Lung (tissue), 12 donors: Measurements from ENCODE around the gene ZNRD2. TPM values are rescaled to one million over a fixed set of nuclear protein-coding genes. Genes with fewer than 3 reads are reported as not detected.
A peak's percentile ranks its signal among the peaks of the same experiment; 100 is the strongest.

ENCODE experiments used
- ATAC-seq: fragments of 200-7000 bp; cut with Tn5 transposase; one replicate; pipeline ENCODE4 v1.9.1; 2020; ENCODE audit warnings: moderate number of reproducible peaks; ENCODE audit not compliant: insufficient read depth, low FRiP score
- DNase-seq, 3 donors: peaks; one replicate each; pipeline ENCODE4 v3.0.0-alpha.2; 2013 to 2017
- H3K27ac ChIP-seq, 2 donors: one replicate each; pipeline ENCODE4 v1.5.1; 2013; ENCODE audit warnings: mild to moderate bottlenecking in 2 of 2, moderate library complexity in 2 of 2, control low read depth in 1 of 2, inconsistent platforms in 1 of 2, low read depth in 1 of 2, low read length in 1 of 2
- H3K27me3 ChIP-seq, 3 donors: one replicate each; pipeline ENCODE4 v1.5.1; 2013; ENCODE audit warnings: low read length in 2 of 3; ENCODE audit not compliant: control insufficient read depth in 3 of 3, insufficient read depth in 3 of 3
- H3K36me3 ChIP-seq, 4 donors: one replicate each; pipeline ENCODE4 v1.5.1; 2013; ENCODE audit warnings: low read length in 4 of 4, mild to moderate bottlenecking in 1 of 4, moderate library complexity in 1 of 4; ENCODE audit not compliant: control insufficient read depth in 4 of 4, insufficient read depth in 4 of 4
- H3K4me1 ChIP-seq, 5 donors: one replicate each; pipeline ENCODE4 v1.5.1; 2013; ENCODE audit warnings: low read length in 5 of 5, mild to moderate bottlenecking in 2 of 5, moderate library complexity in 1 of 5; ENCODE audit not compliant: control insufficient read depth in 5 of 5, insufficient read depth in 5 of 5
- H3K4me3 ChIP-seq: one replicate; pipeline ENCODE4 v1.5.1; 2013; ENCODE audit warnings: mild to moderate bottlenecking, control low read depth, moderate library complexity
- H3K9ac ChIP-seq, 2 donors: one replicate each; pipeline ENCODE4 v1.5.1; 2013; ENCODE audit warnings: low read length in 2 of 2, control low read depth in 1 of 2; ENCODE audit not compliant: insufficient read depth in 1 of 2
- H3K9me3 ChIP-seq, 4 donors: one replicate each; pipeline ENCODE4 v1.5.1; 2013; ENCODE audit warnings: low read length in 3 of 4, mild to moderate bottlenecking in 1 of 4, moderate library complexity in 1 of 4; ENCODE audit not compliant: control insufficient read depth in 4 of 4, insufficient read depth in 3 of 4
- WGBS, 2 donors: extraction: QIAGEN DNeasy Blood & Tissue Kit; methylation state at CpG; one replicate each; pipeline ENCODE4 v1.1.7; 2013; 5-methylcytosine and 5-hydroxymethylcytosine counted together
- polyA plus RNA-seq, 2 donors: library from polyadenylated mRNA; stranded (reverse); fragments of 200-250 nt; gene quantifications; one replicate each; pipeline ENCODE4 v1.2.1, GENCODE V29; 2013
- total RNA-seq, 2 donors: library from RNA; depleted of rRNA in 1 of 2; stranded (reverse); fragments of >200 nt in 1 of 2; gene quantifications; one replicate each; pipeline ENCODE4 v1.2.1, GENCODE V29; 2014 to 2021
- TF ChIP-seq, protein P1 (sequence below): IDR thresholded peaks from 2 replicates; pipeline ENCODE4 v1.5.1; 2012; ENCODE audit warnings: mild to moderate bottlenecking; ENCODE audit errors: control extremely low read depth, extremely low read depth
- donor health status: control.
- donor health status: control.
- donor health status: Bipolar disorder and iron deficiency.
- donor health status: healthy.
- donor health status: DM: yes; HTN: yes; CAD: no.

ZNRD2 gene
- total and polyA plus RNA-seq, 4 donors: 22.0 to 81.5 (median 50.8) TPM

DNA sequence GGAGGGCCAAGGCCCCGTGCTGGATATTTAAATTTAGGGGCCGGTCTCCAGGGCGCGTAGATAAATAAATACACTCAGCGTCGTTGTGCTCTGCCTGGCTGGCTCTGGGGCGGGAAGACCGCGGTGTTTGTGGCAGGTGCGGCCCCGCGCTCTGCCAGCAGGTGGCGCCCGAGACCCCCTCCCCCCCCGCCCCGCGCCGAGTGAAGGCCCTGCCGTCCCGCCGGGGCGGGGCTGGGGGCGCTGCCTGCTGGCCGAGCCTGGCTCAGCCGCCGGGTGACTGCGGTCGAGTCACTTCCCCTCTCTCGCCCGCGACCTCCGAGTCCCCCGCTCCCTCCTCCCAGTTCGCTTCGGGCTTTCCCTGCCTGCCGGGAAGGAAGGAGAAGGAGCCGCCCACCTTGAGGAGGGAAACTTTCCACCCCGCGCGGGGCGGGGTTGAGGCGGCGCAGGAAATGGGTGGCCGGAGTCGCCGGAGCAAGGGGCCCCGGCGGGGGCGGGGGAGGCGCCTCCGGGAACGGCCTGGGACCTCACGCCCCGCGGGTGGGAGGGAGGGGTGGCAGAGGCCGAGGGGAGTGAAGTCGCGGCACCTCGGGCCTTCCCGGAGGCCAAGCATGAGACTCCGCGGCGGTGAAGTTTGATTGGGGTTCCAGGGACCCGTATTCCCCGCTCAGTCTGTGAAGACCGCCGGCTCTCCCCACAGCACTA is 4.0 kb downstream of the ZNRD2 start:
- ATAC-seq (peak; percentile 60), DNase-seq (peak; percentile 80 to 92 (median 92))
- Histone ChIP-seq H3K4me3 (peak overlapping the region; percentile 40), H3K36me3 (peaks cover 0 to 10% (median 3%) of the 10 kb centered on the region in 4 donors), H3K9ac (no peak overlapping the region), H3K9me3 (no peaks in the 10 kb centered on the region), H3K4me1 (peaks cover 5 to 60% (median 28%) of the 10 kb centered on the region in 5 donors), H3K27ac (peak overlapping the region; percentile 58 to 95), H3K27me3 (no peaks in the 10 kb centered on the region)
- TF ChIP-seq, protein P1, sequence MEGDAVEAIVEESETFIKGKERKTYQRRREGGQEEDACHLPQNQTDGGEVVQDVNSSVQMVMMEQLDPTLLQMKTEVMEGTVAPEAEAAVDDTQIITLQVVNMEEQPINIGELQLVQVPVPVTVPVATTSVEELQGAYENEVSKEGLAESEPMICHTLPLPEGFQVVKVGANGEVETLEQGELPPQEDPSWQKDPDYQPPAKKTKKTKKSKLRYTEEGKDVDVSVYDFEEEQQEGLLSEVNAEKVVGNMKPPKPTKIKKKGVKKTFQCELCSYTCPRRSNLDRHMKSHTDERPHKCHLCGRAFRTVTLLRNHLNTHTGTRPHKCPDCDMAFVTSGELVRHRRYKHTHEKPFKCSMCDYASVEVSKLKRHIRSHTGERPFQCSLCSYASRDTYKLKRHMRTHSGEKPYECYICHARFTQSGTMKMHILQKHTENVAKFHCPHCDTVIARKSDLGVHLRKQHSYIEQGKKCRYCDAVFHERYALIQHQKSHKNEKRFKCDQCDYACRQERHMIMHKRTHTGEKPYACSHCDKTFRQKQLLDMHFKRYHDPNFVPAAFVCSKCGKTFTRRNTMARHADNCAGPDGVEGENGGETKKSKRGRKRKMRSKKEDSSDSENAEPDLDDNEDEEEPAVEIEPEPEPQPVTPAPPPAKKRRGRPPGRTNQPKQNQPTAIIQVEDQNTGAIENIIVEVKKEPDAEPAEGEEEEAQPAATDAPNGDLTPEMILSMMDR: peak; percentile 62
- 0 to 1% methylated on average over 47 to 66 of the region's 67 CpGs for WGBS, 2 donors

DNA sequence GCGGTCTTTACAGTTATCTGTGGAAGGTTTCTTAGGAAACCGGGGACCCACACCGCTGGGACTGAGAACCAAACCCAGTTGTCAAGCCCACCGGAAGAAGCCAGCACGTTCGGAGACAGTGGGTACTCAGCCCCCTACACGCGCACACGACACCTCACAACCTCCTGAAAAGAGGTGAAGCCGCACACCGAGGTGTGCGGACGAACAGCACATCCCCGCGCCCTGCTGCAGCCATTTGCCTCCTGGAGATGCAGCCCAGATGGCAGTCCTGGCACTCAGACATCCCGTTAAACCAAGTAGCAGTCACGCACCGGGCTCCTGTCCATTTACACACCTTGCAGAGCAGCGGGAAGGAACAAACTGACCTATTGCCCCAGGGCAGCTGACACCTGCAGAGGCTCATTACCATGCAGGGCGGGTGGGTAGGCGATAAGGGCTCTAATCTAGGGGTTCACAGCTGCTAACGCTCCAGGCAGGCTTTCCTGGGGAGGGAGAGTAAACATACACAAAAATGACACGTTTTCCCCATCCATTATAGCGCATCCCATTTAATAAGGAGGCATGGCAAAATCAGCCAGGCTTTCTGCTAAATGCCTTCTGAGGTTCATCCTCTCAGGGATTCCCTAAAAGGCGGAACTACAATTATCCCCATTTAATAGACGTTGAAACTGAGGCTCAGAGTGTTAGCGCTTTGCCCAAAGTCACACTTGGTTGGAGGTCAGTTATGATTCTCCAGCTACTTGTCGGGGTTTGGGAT is 4.7 kb downstream of the ZNRD2 start:
- H3K27me3 ChIP-seq: no peaks in the 10 kb centered on the region
- H3K4me3 ChIP-seq: peak overlapping the region; percentile 42
- peaks cover 0 to 13% (median 6%) of the 10 kb centered on the region in 4 donors for H3K36me3 ChIP-seq
- DNase-seq (no peak), ATAC-seq (no peak)
- H3K27ac ChIP-seq: peak overlapping the region; percentile 58 to 92
- H3K9ac ChIP-seq: no peak overlapping the region
- TF ChIP-seq, protein P1: no peak
- H3K9me3 ChIP-seq: peaks cover 0 to under 1% (median 0%) of the 10 kb centered on the region in 4 donors
- WGBS, 2 donors: 12 to 20% methylated on average over 28 of the region's 28 CpGs
- H3K4me1 ChIP-seq: peaks cover 5 to 55% (median 28%) of the 10 kb centered on the region in 5 donors

DNA sequence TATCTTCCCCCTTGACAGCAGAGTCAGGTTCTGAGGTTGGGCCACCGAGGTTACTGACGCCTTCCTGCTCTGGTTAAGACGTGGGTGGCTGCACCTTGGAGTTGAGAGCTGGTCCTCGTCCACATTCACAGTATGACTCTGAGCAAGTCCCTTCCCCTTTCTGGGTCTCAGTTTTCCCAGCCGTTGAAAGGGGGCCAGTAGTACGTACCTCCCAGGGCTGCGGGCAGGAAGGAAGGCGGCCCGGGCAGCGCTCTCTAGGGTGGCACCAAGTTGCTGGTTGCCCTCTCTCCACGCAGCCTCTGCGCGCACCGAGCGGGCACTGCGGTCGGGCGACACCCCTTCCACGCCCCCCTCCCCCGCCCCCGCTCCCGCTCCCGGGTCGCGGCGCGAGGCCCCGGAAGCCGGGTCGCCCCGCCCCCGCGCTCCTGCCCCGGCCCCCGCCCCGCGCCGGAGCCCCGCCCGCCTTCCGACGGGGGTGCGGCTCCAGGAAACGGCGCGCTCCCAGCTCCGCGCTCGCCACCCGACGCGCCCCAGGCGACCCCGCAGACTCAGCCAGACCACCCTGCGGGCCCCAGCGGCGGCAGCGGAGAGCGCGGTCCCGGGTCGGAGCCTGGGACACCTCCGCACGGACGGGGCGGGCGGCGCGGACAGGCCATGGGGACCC is 5.4 kb downstream of the ZNRD2 start, which contains the start of gene EHBP1L1:
TSS of gene EHBP1L1 (plus strand) at position 486 of the 664 bp plus-strand sequence. CDS start 250 bp downstream, outside the sequence.
- DNase-seq (peak; percentile 54 to 75 (median 66)), ATAC-seq (peak; percentile 8)
- Histone ChIP-seq H3K4me1 (peaks cover 5 to 54% (median 28%) of the 10 kb centered on the region in 5 donors), H3K36me3 (peaks cover 0 to 19% (median 7%) of the 10 kb centered on the region in 4 donors), H3K9me3 (peaks cover 0 to 3% (median 0%) of the 10 kb centered on the region in 4 donors), H3K4me3 (peak within 1 kb of the TSS; percentile 65), H3K27ac (peak within 1 kb of the TSS; percentile 90 to 92), H3K27me3 (no peaks in the 10 kb centered on the region), H3K9ac (no peak within 1 kb of the TSS)
- TF ChIP-seq, protein P1: no peak
- WGBS, 2 donors: 1 to 2% methylated on average over 41 to 69 of the region's 69 CpGs
